HL-60 (cell line): ENCODE data around the gene CEP164.

Source experiments
- DNase-seq, 2 experiments: peaks; one replicate each; pipeline ENCODE4 v3.0.0-alpha.2; 2010 to 2020; ENCODE audit warnings: low read depth in 1 of 2, low spot score in 1 of 2
- H3K27ac ChIP-seq: fragments of 250-450 bp; sonication (Bioruptor Pico); replicated peaks from 2 replicates; pipeline ENCODE4 v1.5.1; 2020; ENCODE audit warnings: mild to moderate bottlenecking, moderate library complexity
- H3K27me3 ChIP-seq: fragments of 250-450 bp; sonication (Bioruptor Pico); 2 replicates; pipeline ENCODE4 v1.5.1; 2021; ENCODE audit warnings: mild to moderate bottlenecking, moderate library complexity; ENCODE audit not compliant: insufficient read depth, poor library complexity, severe bottlenecking
- H3K4me3 ChIP-seq: replicated peaks from 2 replicates; pipeline ENCODE4 v1.5.1; 2011; ENCODE audit warnings: mild to moderate bottlenecking, control low read depth, low read length; ENCODE audit not compliant: insufficient read depth
- CTCF ChIP-seq: IDR thresholded peaks from one replicate; pipeline ENCODE4 v1.5.1; 2011; ENCODE audit warnings: low read length, control low read depth, inconsistent platforms; ENCODE audit not compliant: insufficient read depth
- GABPA ChIP-seq: IDR thresholded peaks from 2 replicates; pipeline ENCODE4 v1.6.1; 2012; ENCODE audit warnings: low read depth
- POLR2AphosphoS5 ChIP-seq: IDR thresholded peaks from 2 replicates; pipeline ENCODE4 v1.6.1; 2012; ENCODE audit warnings: low read depth
- REST ChIP-seq: IDR thresholded peaks from 2 replicates; pipeline ENCODE4 v1.6.1; 2012; ENCODE audit warnings: low read depth; ENCODE audit not compliant: insufficient replicate concordance
- SPI1 ChIP-seq: IDR thresholded peaks from 2 replicates; pipeline ENCODE4 v1.6.1; 2012; ENCODE audit warnings: low read depth, mild to moderate bottlenecking, borderline replicate concordance

Gene CEP164

DNA sequence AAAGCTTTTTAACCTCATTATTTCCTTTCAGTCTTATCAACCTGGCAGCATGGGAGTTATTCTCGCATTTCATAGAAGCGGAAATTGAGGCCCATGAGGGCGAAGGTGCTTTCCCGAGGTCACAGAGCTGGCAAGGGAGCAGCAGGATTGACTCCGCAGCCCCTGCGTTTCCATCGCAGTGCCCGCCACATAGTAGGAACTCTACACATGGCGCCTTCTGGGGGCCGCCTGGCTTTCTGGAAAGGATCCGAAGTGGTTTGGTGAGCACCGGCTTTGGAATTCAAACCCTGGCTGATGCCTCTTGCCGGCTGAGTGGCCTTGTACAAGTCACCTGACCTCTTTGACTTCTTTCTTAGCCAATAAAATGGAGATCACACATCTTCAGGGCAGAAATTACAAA is 93.4 kb downstream of the CEP164 start:
- TF ChIP-seq CTCF (no peak), REST (no peak), GABPA (no peak), POLR2AphosphoS5 (no peak), SPI1 (no peak)
- Histone ChIP-seq H3K27ac (no peak overlapping the region), H3K27me3 (peaks cover 8% of the 10 kb centered on the region), H3K4me3 (no peak overlapping the region)
- DNase-seq: no peak

DNA sequence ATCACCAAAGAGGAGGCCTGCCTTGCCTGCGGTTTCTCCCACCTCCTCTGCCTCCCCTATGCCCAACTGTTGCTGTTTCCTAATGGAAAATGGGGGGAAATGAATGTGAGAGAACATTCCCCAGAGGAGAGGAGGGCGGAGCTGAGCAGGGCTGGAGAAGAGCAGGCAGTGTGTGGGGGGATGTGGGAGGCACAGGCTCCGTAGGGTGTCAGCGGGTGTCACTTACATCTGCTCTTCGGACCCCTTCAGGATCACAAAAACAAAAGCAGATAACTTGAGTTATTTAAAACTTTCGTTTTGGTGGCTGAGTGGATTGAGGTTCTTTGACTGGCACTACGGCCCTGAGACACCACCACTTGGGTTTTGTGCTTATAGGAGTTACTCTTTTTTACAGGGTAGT is 93.8 kb downstream of the CEP164 start:
- no peak for TF ChIP-seq POLR2AphosphoS5
- no peak for TF ChIP-seq SPI1
- no peak for TF ChIP-seq GABPA
- no peak for TF ChIP-seq CTCF
- TF ChIP-seq REST: no peak
- DNase-seq: no peak
- Histone ChIP-seq H3K27me3 (peaks cover 8% of the 10 kb centered on the region), H3K27ac (no peak overlapping the region), H3K4me3 (no peak overlapping the region)

GRCh38 chr11:117423046-117423575 is 95.5 kb downstream of the CEP164 start:
- Histone ChIP-seq H3K4me3 (no peak overlapping the region), H3K27ac (no peak overlapping the region), H3K27me3 (peaks cover 3% of the 10 kb centered on the region)
- no peak for DNase-seq
- no peak for TF ChIP-seq CTCF
- no peak for TF ChIP-seq SPI1
- no peak for TF ChIP-seq REST
- TF ChIP-seq POLR2AphosphoS5: no peak
- no peak for TF ChIP-seq GABPA
